Keratinocyte (primary cell): ENCODE data around the gene FOCAD.

Experiments used
- EZH2 ChIP-seq: IDR thresholded peaks from one replicate; pipeline ENCODE4 v1.6.1; 2012; ENCODE audit warnings: inconsistent platforms, mild to moderate bottlenecking, low read length, moderate library complexity
- TF ChIP-seq, protein P1 (sequence below), 3 experiments: IDR thresholded peaks in 1 of 3; conservative IDR thresholded peaks in 1 of 3; optimal IDR thresholded peaks in 1 of 3; 2 replicates in 2 of 3; 3 replicates in 1 of 3; pipeline versions ENCODE3 to v1.5.1; 2011; ENCODE audit warnings: low read length in 3 of 3, mild to moderate bottlenecking in 3 of 3, moderate library complexity in 2 of 3, control low read depth in 1 of 3, inconsistent platforms in 1 of 3; ENCODE audit not compliant: insufficient read depth in 2 of 3; ENCODE audit errors: extremely low read depth in 1 of 3

DNA sequence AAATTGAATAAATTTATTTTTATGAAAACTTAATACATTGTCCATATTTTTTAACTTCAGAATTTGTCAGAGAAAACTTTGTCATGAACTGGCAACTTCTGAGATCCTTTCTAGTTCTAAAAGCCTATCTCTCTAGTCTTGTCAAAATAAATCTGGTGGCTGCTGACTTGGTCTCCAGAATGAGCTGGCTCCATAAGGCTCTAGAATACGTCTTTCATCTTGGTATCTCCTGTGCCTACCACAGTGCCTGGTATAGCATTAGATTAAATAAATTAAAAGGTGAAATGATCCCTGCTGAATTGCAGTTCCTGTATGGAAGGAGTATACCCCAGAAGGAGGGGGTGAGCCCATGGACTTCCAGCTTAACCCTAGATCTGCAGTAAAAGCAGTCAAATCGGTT lies 2.6 kb upstream of the FOCAD start:
- TF ChIP-seq, protein P1, sequence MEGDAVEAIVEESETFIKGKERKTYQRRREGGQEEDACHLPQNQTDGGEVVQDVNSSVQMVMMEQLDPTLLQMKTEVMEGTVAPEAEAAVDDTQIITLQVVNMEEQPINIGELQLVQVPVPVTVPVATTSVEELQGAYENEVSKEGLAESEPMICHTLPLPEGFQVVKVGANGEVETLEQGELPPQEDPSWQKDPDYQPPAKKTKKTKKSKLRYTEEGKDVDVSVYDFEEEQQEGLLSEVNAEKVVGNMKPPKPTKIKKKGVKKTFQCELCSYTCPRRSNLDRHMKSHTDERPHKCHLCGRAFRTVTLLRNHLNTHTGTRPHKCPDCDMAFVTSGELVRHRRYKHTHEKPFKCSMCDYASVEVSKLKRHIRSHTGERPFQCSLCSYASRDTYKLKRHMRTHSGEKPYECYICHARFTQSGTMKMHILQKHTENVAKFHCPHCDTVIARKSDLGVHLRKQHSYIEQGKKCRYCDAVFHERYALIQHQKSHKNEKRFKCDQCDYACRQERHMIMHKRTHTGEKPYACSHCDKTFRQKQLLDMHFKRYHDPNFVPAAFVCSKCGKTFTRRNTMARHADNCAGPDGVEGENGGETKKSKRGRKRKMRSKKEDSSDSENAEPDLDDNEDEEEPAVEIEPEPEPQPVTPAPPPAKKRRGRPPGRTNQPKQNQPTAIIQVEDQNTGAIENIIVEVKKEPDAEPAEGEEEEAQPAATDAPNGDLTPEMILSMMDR (optimal IDR thresholded peaks at IDR 0.05 in 1 of 3, IDR thresholded peaks at IDR 0.05 in 1 of 3, conservative IDR thresholded peaks at IDR 0.05 in 1 of 3; ENCODE audit: extremely low read depth in 1 of 3, insufficient read depth in 2 of 3, low read length in 3 of 3), result no peak
- TF ChIP-seq EZH2, result no peak
